Mesenchymal stem cell (in vitro differentiated cells and primary cell): Measurements from ENCODE around the gene ACYP2.
A peak's percentile ranks its signal among the peaks of the same experiment; 100 is the strongest.
"Not testable (repeated sequence)": the region's sequence is repeated elsewhere in the genome, so short reads cannot be mapped to it uniquely, and the experiment has no call there.

ENCODE experiments used
- DNase-seq: peaks from one replicate; pipeline ENCODE4 v3.0.0-alpha.2; 2013
- H2AFZ ChIP-seq: one replicate; pipeline ENCODE4 v1.6.1; 2013; ENCODE audit warnings: low read depth, mild to moderate bottlenecking, control low read depth, inconsistent platforms, low read length, moderate library complexity
- H2AK5ac ChIP-seq: 2 replicates; pipeline ENCODE4 v1.6.1; 2013; ENCODE audit warnings: low read length, moderate library complexity, mild to moderate bottlenecking, inconsistent platforms; ENCODE audit not compliant: severe bottlenecking
- H2BK120ac ChIP-seq: one replicate; pipeline ENCODE4 v1.6.1; 2013; ENCODE audit warnings: low read depth, mild to moderate bottlenecking, inconsistent platforms, low read length, moderate library complexity
- H2BK12ac ChIP-seq, 2 experiments: one replicate each; pipeline ENCODE4 v1.6.1; 2013; ENCODE audit warnings: inconsistent platforms in 2 of 2, low read length in 2 of 2, mild to moderate bottlenecking in 2 of 2, moderate library complexity in 2 of 2, control low read depth in 1 of 2
- H2BK15ac ChIP-seq: one replicate; pipeline ENCODE4 v1.6.1; 2013; ENCODE audit warnings: mild to moderate bottlenecking, low read depth, inconsistent platforms; ENCODE audit not compliant: poor library complexity, severe bottlenecking
- H2BK5ac ChIP-seq: 2 replicates; pipeline ENCODE4 v1.6.1; 2013; ENCODE audit warnings: low read depth, mild to moderate bottlenecking, low read length, control low read depth, inconsistent platforms; ENCODE audit not compliant: poor library complexity, severe bottlenecking
- H3K14ac ChIP-seq, 2 experiments: one replicate each; pipeline ENCODE4 v1.6.1; 2013; ENCODE audit warnings: inconsistent platforms in 2 of 2, low read length in 2 of 2, control low read depth in 1 of 2, mild to moderate bottlenecking in 1 of 2, moderate library complexity in 1 of 2
- H3K18ac ChIP-seq, 2 experiments: one replicate each; pipeline ENCODE4 v1.6.1; 2013; ENCODE audit warnings: inconsistent platforms in 2 of 2, low read length in 2 of 2, control low read depth in 1 of 2, low read depth in 1 of 2, mild to moderate bottlenecking in 1 of 2
- H3K23ac ChIP-seq, 2 experiments: one replicate each; pipeline ENCODE4 v1.6.1; 2013; ENCODE audit warnings: inconsistent platforms in 2 of 2, low read length in 2 of 2, mild to moderate bottlenecking in 2 of 2, moderate library complexity in 2 of 2, control low read depth in 1 of 2
- H3K27ac ChIP-seq: 2 replicates; pipeline ENCODE4 v1.5.1; 2013; ENCODE audit warnings: mild to moderate bottlenecking, moderate library complexity, low read length, control low read depth, inconsistent platforms; ENCODE audit not compliant: poor library complexity, severe bottlenecking
- H3K27me3 ChIP-seq, 2 experiments: 2 replicates each; pipeline versions ENCODE4 v1.6.1 to v1.7.0; 2013; ENCODE audit warnings: low read length in 2 of 2, mild to moderate bottlenecking in 2 of 2, moderate library complexity in 2 of 2, control low read depth in 1 of 2, inconsistent platforms in 1 of 2; ENCODE audit not compliant: control insufficient read depth in 1 of 2, insufficient read depth in 1 of 2
- H3K36me3 ChIP-seq, 2 experiments: 2 replicates each; pipeline versions ENCODE4 v1.6.1 to v1.7.0; 2013; ENCODE audit warnings: low read length in 2 of 2, control low read depth in 1 of 2, inconsistent platforms in 1 of 2, low read depth in 1 of 2, mild to moderate bottlenecking in 1 of 2; ENCODE audit not compliant: insufficient read depth in 2 of 2, control insufficient read depth in 1 of 2
- H3K4ac ChIP-seq, 2 experiments: one replicate each; pipeline ENCODE4 v1.6.1; 2013; ENCODE audit warnings: inconsistent platforms in 2 of 2, low read length in 2 of 2, mild to moderate bottlenecking in 2 of 2, moderate library complexity in 2 of 2, control low read depth in 1 of 2, low read depth in 1 of 2
- H3K4me1 ChIP-seq: 2 replicates; pipeline ENCODE4 v1.6.1; 2013; ENCODE audit warnings: low read depth, low read length, control low read depth; ENCODE audit not compliant: control insufficient read depth, insufficient read depth
- H3K4me2 ChIP-seq: 2 replicates; pipeline ENCODE4 v1.6.1; 2013; ENCODE audit warnings: low read length, mild to moderate bottlenecking, inconsistent platforms; ENCODE audit not compliant: poor library complexity, severe bottlenecking
- H3K4me3 ChIP-seq, 2 experiments: 2 replicates each; pipeline versions ENCODE4 v1.5.1 to v1.7.0; 2013; ENCODE audit warnings: low read length in 2 of 2, mild to moderate bottlenecking in 2 of 2, control low read depth in 1 of 2, low read depth in 1 of 2; ENCODE audit not compliant: insufficient read depth in 1 of 2
- H3K79me1 ChIP-seq: replicated peaks from 2 replicates; pipeline ENCODE4 v1.6.1; 2013; ENCODE audit warnings: mild to moderate bottlenecking, control low read depth, low read length, inconsistent platforms; ENCODE audit not compliant: poor library complexity, severe bottlenecking
- H3K9ac ChIP-seq: 2 replicates; pipeline ENCODE4 v1.7.0; 2013; ENCODE audit warnings: mild to moderate bottlenecking, low read length, moderate library complexity
- H3K9me3 ChIP-seq: 2 replicates; pipeline ENCODE4 v1.7.0; 2013; ENCODE audit warnings: mild to moderate bottlenecking, low read length; ENCODE audit not compliant: control insufficient read depth
- H4K8ac ChIP-seq: one replicate; pipeline ENCODE4 v1.6.1; 2013; ENCODE audit warnings: inconsistent platforms, mild to moderate bottlenecking, low read length, moderate library complexity
- H4K91ac ChIP-seq: one replicate; pipeline ENCODE4 v1.6.1; 2013; ENCODE audit warnings: mild to moderate bottlenecking, low read length, inconsistent platforms
- WGBS: methylation state at CpG from one replicate; pipeline ENCODE4 v1.1.7; 2013; ENCODE audit warnings: mixed read lengths; 5-methylcytosine and 5-hydroxymethylcytosine counted together

ACYP2 gene

DNA sequence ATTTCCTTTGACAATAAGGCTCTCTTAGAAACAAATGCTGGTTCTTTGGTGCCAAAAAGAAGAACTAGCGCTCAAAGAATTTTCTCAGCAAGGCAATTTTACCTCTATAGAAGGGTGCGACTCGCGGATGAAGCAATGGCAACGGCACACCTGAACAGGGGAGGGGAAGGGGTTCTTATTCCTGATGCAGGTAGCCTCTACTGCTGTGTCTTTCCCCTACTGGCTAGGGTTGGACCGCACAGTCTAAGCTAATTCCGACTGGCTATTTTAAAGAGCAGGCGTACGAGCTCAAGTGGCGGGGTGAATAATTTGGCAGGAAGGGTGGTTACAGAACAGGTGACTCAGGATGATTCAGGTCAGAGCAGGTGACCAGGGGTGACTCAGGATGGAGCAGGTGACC lies 1.2 kb downstream of the ACYP2 start:
- H4K8ac ChIP-seq, H3K4ac ChIP-seq, H4K91ac ChIP-seq, H2AK5ac ChIP-seq, H3K9me3 ChIP-seq, H3K18ac ChIP-seq, H2BK5ac ChIP-seq, DNase-seq, H2AFZ ChIP-seq, H3K27me3 ChIP-seq, H3K4me1 ChIP-seq, H3K79me1 ChIP-seq, H3K4me2 ChIP-seq, H3K14ac ChIP-seq, H3K36me3 ChIP-seq, H3K27ac ChIP-seq, H2BK15ac ChIP-seq, H2BK120ac ChIP-seq, H3K23ac ChIP-seq, H2BK12ac ChIP-seq: not testable (repeated sequence)
- peak overlapping the region; percentile 99 for H3K9ac ChIP-seq
- WGBS: 98% methylated on average over 10 of the region's 10 CpGs
- H3K4me3 ChIP-seq: peak overlapping the region in 1 of 2 experiments; percentile 87

DNA sequence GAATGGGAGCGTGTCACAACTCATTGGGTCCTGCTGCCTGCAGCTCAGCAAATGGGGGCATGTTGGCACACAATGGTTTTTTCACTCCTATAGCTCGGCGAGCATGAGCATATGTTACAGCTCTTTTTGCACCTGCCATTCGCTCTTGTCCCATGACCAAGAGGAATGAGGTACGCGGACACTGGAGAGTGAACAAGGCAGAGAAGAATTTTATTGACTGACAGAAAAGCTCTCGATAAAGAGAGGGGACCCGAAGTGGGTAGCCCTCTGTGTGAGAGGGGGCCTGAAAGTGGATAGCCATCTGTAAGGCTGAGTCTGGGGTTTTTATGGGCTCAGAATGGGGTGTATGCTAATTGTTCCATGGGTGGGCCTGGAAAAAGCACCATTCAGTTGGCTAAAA lies 5.5 kb downstream of the ACYP2 start:
- peaks cover 7% of the 10 kb centered on the region for H3K79me1 ChIP-seq
- H3K4me3 ChIP-seq: no peak overlapping the region
- H3K27me3 ChIP-seq: no peaks in the 10 kb centered on the region
- peak overlapping the region; percentile 64 for H2AK5ac ChIP-seq
- no peak overlapping the region for H4K91ac ChIP-seq
- no peak overlapping the region for H3K23ac ChIP-seq
- peaks cover 4% of the 10 kb centered on the region for H3K4me1 ChIP-seq
- no peak for DNase-seq
- peak overlapping the region; percentile 47 for H4K8ac ChIP-seq
- no peak overlapping the region for H3K9ac ChIP-seq
- H2BK12ac ChIP-seq: no peak overlapping the region
- H2BK5ac ChIP-seq: no peak overlapping the region
- no peaks in the 10 kb centered on the region for H3K36me3 ChIP-seq
- no peak overlapping the region for H3K14ac ChIP-seq
- H3K4me2 ChIP-seq: no peak overlapping the region
- no peak overlapping the region for H2BK15ac ChIP-seq
- no peak overlapping the region for H3K4ac ChIP-seq
- no peak overlapping the region for H2BK120ac ChIP-seq
- no peaks in the 10 kb centered on the region for H3K9me3 ChIP-seq
- WGBS: 98% methylated on average over 8 of the region's 8 CpGs
- H2AFZ ChIP-seq: no peak overlapping the region
- no peak overlapping the region for H3K27ac ChIP-seq
- H3K18ac ChIP-seq: no peak overlapping the region

DNA sequence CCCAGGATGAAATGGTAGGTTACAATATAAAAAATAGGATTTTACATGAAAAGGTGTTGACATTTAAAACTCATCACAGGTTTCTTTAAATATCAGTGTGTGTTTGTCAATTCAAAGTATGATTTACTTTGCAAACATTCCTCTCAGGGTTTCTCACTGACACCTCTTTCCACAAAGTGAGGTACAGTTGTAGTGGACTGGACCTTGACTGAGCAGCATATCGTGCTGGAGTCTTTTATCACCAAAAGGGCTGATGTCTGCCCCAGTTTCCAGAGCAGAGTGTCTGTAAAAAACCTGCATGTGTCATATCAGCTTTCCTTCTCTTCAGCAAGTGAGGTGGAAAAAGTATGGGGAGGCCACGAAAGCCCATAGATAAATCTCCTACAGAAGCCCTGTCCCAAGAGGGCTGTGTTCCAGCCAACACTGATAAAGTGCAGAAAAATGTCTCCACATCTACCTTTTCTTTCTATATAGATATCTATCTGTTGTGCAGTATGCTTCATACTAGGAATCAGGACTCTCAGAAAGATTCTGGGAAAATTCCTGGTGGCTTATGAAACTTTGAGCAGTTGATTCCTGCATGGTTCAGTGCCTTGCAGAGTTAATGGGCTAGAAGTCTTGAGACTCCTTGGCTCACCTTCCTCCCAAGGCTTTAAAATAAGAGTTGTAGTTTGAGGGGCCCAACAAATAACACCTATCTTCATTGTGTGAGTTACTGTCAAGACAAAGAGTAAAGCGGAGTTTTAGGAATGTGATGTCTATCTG lies 6.9 kb downstream of the ACYP2 start:
- Histone ChIP-seq H2BK5ac (peak overlapping the region; percentile 68), H3K4ac (peak overlapping the region in 1 of 2 experiments; percentile 73), H2BK15ac (no peak overlapping the region), H4K8ac (no peak overlapping the region), H3K36me3 (no peaks in the 10 kb centered on the region), H2AK5ac (peak overlapping the region; percentile 72), H2BK12ac (peak overlapping the region in 1 of 2 experiments; percentile 42), H3K23ac (no peak overlapping the region), H3K27ac (peak overlapping the region; percentile 98), H2AFZ (no peak overlapping the region), H3K4me3 (peak overlapping the region in 1 of 2 experiments; percentile 54), H3K14ac (no peak overlapping the region), H3K4me1 (peaks cover 4% of the 10 kb centered on the region), H2BK120ac (no peak overlapping the region), H3K9ac (peak overlapping the region; percentile 71), H3K9me3 (no peaks in the 10 kb centered on the region), H4K91ac (no peak overlapping the region), H3K79me1 (peaks cover 7% of the 10 kb centered on the region), H3K18ac (peak overlapping the region in 1 of 2 experiments; percentile 73), H3K27me3 (no peaks in the 10 kb centered on the region), H3K4me2 (peak overlapping the region; percentile 1)
- peak; percentile 11 for DNase-seq
- WGBS: 94% methylated on average over 2 of the region's 3 CpGs

DNA sequence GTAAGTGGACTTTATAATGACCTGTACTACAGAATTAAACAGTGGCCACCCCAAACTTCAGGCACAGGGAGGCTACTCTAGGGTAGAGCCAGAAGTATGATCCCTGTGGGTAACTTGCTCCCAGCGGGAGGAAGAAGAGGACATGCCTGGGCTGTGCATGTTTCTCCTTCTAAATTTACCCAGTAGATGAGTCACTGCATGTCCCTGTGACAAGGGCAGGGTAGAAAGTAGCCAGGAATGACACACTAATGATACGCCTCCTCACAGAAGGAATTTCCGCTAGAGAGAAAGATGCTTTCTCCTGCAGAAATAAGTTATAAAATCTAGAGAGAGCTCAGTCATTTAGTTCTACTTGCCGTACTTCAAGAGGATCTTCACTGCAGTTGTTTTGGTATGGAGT lies 7.5 kb downstream of the ACYP2 start:
- H3K27me3 ChIP-seq: no peaks in the 10 kb centered on the region

More for the DNA sequence above, 7.5 kb downstream of the ACYP2 start:
- Histone ChIP-seq H3K4ac (peak overlapping the region in 1 of 2 experiments; percentile 73), H3K27ac (peak overlapping the region; percentile 98), H3K4me2 (peak overlapping the region; percentile 1), H3K4me3 (peak overlapping the region in 1 of 2 experiments; percentile 54), H2BK12ac (no peak overlapping the region), H3K9ac (peak overlapping the region; percentile 71), H3K23ac (no peak overlapping the region), H2AFZ (no peak overlapping the region), H4K8ac (no peak overlapping the region), H2AK5ac (peak overlapping the region; percentile 72), H2BK120ac (no peak overlapping the region), H2BK15ac (no peak overlapping the region), H2BK5ac (peak overlapping the region; percentile 44), H3K18ac (peak overlapping the region in 1 of 2 experiments; percentile 73), H3K36me3 (no peaks in the 10 kb centered on the region), H3K79me1 (peaks cover 7% of the 10 kb centered on the region), H3K4me1 (peaks cover 4% of the 10 kb centered on the region), H4K91ac (no peak overlapping the region), H3K14ac (no peak overlapping the region), H3K9me3 (no peaks in the 10 kb centered on the region)
- 35% methylated on average over 4 of the region's 4 CpGs for WGBS
- peak; percentile 81 for DNase-seq
